K562 (cell line): ENCODE results near the gene PARD3. TPM values are rescaled to one million over a fixed set of nuclear protein-coding genes. Genes with fewer than 3 reads are reported as not detected.
A peak's percentile ranks its signal among the peaks of the same experiment; 100 is the strongest.

Source experiments
- ATAC-seq: fragments of 200-7000 bp; cut with Tn5 transposase; 3 replicates; pipeline ENCODE4 v1.9.1; 2020; ENCODE audit warnings: moderate library complexity
- BruUV-seq: library from RNA; stranded (reverse); fragments of 400-500 nt; replicated peaks from 2 replicates; lab custom pipeline; 2021; lab: Mats Ljungman, UMichigan
- CTCF ChIA-PET: fragments of 300-600 bp; formaldehyde crosslinking; extraction: SDS; loops from one replicate; lab custom pipeline; 2021; ENCODE audit warnings: low intra/inter-chr PET ratio; lab: Yijun Ruan, JAX
- POLR2A ChIA-PET: fragments of 300-600, 350-650 bp; sonication (Branson Sonifier 250); formaldehyde crosslinking; extraction: SDS; loops from one replicate; lab custom pipeline; 2021; ENCODE audit warnings: antibody characterized with exemption, inconsistent platforms; lab: Yijun Ruan, JAX
- DNase-seq, 4 experiments: peaks; one replicate each; pipeline versions ENCODE4 v3.0.0 to v3.0.0-alpha.2; 2011 to 2018; ENCODE audit warnings: low spot score in 3 of 4, mixed read lengths in 3 of 4; ENCODE audit errors: extremely low read depth in 1 of 4
- FAIRE-seq: peaks from 2 replicates; lab custom pipeline; 2011; peaks lifted over from hg19 to GRCh38; lab: Jason Lieb, UNC
- H2AFZ ChIP-seq: 2 replicates; pipeline ENCODE4 v1.6.0; 2011; ENCODE audit warnings: low read depth, low read length, control low read depth, inconsistent platforms
- H3K27ac ChIP-seq: fragments of 200-600 bp; 3 replicates; pipeline ENCODE4 v1.8.0; 2011; ENCODE audit warnings: low read depth, mild to moderate bottlenecking, control low read depth, inconsistent platforms, low read length, moderate library complexity, mixed read lengths; ENCODE audit errors: extremely low read depth
- H3K27me3 ChIP-seq, 2 experiments: fragments of 300-600 bp in 1 of 2; 2 replicates in 1 of 2; 3 replicates in 1 of 2; pipeline versions ENCODE4 v1.6.0 to v1.8.0; 2011; ENCODE audit warnings: inconsistent platforms in 2 of 2, low read length in 2 of 2, mild to moderate bottlenecking in 1 of 2, mixed read lengths in 1 of 2, moderate library complexity in 1 of 2; ENCODE audit not compliant: control insufficient read depth in 2 of 2, insufficient read depth in 2 of 2
- H3K36me3 ChIP-seq: fragments of 300-600 bp; 3 replicates; pipeline ENCODE4 v1.8.0; 2011; ENCODE audit warnings: mild to moderate bottlenecking, low read length, inconsistent platforms; ENCODE audit not compliant: control insufficient read depth, insufficient read depth
- H3K4me1 ChIP-seq, 2 experiments: fragments of 200-600 bp in 1 of 2; replicated peaks in 1 of 2; 2 replicates in 1 of 2; 3 replicates in 1 of 2; pipeline versions ENCODE4 v1.5.1 to v1.8.0; 2011; ENCODE audit warnings: inconsistent platforms in 2 of 2, low read length in 2 of 2, mild to moderate bottlenecking in 1 of 2, mixed read lengths in 1 of 2, moderate library complexity in 1 of 2; ENCODE audit not compliant: control insufficient read depth in 2 of 2, insufficient read depth in 2 of 2
- H3K4me2 ChIP-seq: 2 replicates; pipeline ENCODE4 v1.6.1; 2011; ENCODE audit warnings: low read length, control low read depth, inconsistent platforms, mixed read lengths; ENCODE audit not compliant: insufficient read depth
- H3K4me3 ChIP-seq: fragments of 200-600 bp; sonication (generic), shearing (Covaris generic); 2 replicates; pipeline ENCODE4 v1.5.1; 2016; ENCODE audit warnings: control low read depth, inconsistent platforms
- H3K79me2 ChIP-seq: fragments of 200-600 bp; 3 replicates; pipeline ENCODE4 v1.8.0; 2011; ENCODE audit warnings: low read length, inconsistent platforms; ENCODE audit not compliant: control insufficient read depth, insufficient read depth
- H3K9ac ChIP-seq, 2 experiments: 2 replicates each; pipeline versions ENCODE4 v1.6.0 to v1.6.1; 2011; ENCODE audit warnings: low read depth in 2 of 2, low read length in 2 of 2, control low read depth in 1 of 2, inconsistent platforms in 1 of 2, mild to moderate bottlenecking in 1 of 2, mixed read lengths in 1 of 2; ENCODE audit not compliant: insufficient read depth in 1 of 2
- H3K9me1 ChIP-seq: one replicate; pipeline ENCODE4 v1.6.0; 2011; ENCODE audit warnings: inconsistent platforms, mild to moderate bottlenecking, low read length, moderate library complexity; ENCODE audit not compliant: control insufficient read depth, insufficient read depth
- H3K9me3 ChIP-seq: replicated peaks from 2 replicates; pipeline ENCODE4 v1.5.1; 2011; ENCODE audit warnings: low read depth, low read length, inconsistent platforms; ENCODE audit not compliant: control insufficient read depth, insufficient read depth
- H4K20me1 ChIP-seq: replicated peaks from 2 replicates; pipeline ENCODE4 v1.6.1; 2011; ENCODE audit warnings: low read length, inconsistent platforms, mixed read lengths; ENCODE audit not compliant: control insufficient read depth, insufficient read depth
- BRD9 ChIP-seq: fragments of 450-650 bp; IDR thresholded peaks from 2 replicates; pipeline ENCODE4 v1.6.1; 2018; ENCODE audit warnings: low read depth; ENCODE audit not compliant: partially characterized antibody
- CBX8 ChIP-seq: fragments of 200-600 bp; sonication (generic); IDR thresholded peaks from 2 replicates; pipeline ENCODE4 v1.6.1; 2012; ENCODE audit warnings: borderline replicate concordance, mixed run types, low read depth, mild to moderate bottlenecking, moderate library complexity, mixed read lengths, low read length, control low read depth, inconsistent platforms; ENCODE audit not compliant: poor library complexity, severe bottlenecking; ENCODE audit errors: extremely low read depth
- SMAD1 ChIP-seq: fragments of 150-350 bp; IDR thresholded peaks from 2 replicates; pipeline ENCODE4 v1.6.1; 2014; ENCODE audit warnings: low read length, low read depth; ENCODE audit not compliant: partially characterized antibody
- TAF1 ChIP-seq: IDR thresholded peaks from 2 replicates; pipeline ENCODE4 v1.6.1; 2011; ENCODE audit warnings: mild to moderate bottlenecking, low read length, moderate library complexity; ENCODE audit not compliant: insufficient read depth, control insufficient read depth, severe bottlenecking; ENCODE audit errors: extremely low read depth
- ZNF586 ChIP-seq: fragments of 450-650 bp; formaldehyde crosslinking; conservative IDR thresholded peaks from 2 replicates; pipeline ENCODE4 v1.4.0; 2020; ENCODE audit warnings: mild to moderate bottlenecking, moderate library complexity
- WGBS: fragments of 100-300 bp; shearing (Covaris generic); methylation state at CpG from one replicate; pipeline ENCODE4 v1.1.6; 2016; ENCODE audit warnings: low coverage, mixed read lengths; ENCODE audit not compliant: insufficient coverage; ENCODE audit errors: missing lambda C conversion rate; 5-methylcytosine and 5-hydroxymethylcytosine counted together
- in situ Hi-C: fragments of 300-500 bp; cut with MboI; formaldehyde crosslinking; loops from 4 replicates; pipeline ENCODE4 v1.15.0; 2018; ENCODE audit warnings: inconsistent platforms, mixed read lengths
- intact Hi-C: fragments of 100-400 bp; cut with micrococcal nuclease; formaldehyde crosslinking; loops from 2 replicates; pipeline ENCODE4 v1.14.2; 2022
- polyA plus RNA-seq, 8 experiments: library from polyadenylated mRNA; depleted of rRNA in 4 of 8; stranded (reverse) in 5 of 8; unstranded in 3 of 8; fragments of >200 nt; fragmentation: Nextera tagmentation in 2 of 8; fragmentation: Illumina TruSeq in 1 of 8; extraction: Ambion mirVana in 2 of 8; extraction: Trizol in 1 of 8; gene quantifications; 2 replicates each; pipeline versions ENCODE4 v1.2.1 to v1.2.3, GENCODE V29; 2011 to 2014; ENCODE audit warnings: inconsistent platforms in 1 of 8, missing spikeins in 1 of 8
- total RNA-seq, 7 experiments: library from RNA; depleted of rRNA in 6 of 7; stranded (reverse); fragments of >200 nt in 6 of 7; fragmentation: Illumina TruSeq in 2 of 7; extraction: Trizol in 2 of 7; gene quantifications; 2 replicates each; pipeline versions ENCODE4 v1.2.1 to v1.2.3, GENCODE V29; 2011 to 2021; ENCODE audit warnings: low replicate concordance in 1 of 7

The PARD3 gene
- total and polyA plus RNA-seq, 9 of the 15 experiments (the other 6 are each of a cell fraction or from before 2014, with no cell fraction given): 2.7 to 11.7 (median 7.7) TPM

DNA sequence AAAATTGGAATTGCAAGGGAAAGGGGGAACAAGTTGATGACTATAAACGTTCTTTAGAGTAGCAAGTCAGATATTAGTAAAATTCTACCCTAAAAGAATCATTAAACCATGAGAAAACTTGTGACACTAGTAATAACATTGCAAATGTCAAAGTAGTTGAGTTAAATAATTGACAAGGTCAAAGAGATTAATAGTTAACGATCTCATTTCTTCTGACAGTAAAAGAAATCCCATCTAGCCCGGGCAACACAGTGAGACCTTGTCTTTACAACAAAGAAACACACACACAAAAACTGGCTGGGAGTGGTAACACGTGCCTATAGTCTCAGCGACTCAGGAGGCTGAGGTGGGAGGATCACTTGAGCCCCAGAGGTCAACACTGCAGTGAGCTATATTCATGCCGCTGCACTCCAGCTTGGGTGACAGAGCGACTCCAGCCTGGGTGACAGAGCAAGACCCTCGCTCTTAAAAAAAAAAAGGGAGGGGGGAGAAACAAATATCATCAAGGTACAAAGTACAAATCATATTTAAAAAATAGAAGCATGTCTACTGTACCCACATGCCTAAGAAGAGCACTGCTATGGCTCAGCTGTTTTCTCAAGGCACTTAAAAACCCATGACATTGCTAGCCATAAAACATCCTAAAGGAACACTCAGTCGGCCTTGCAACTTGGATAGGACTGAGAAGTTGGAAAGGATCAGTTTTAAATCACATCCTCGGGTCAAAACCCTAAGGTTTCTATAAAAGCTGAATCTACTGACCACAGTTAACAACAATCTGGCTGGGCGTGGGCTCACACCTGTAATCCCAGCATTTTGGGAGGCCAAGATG is 401.1 kb downstream of the PARD3 start:
- ATAC-seq: no peak
- intact Hi-C loops (no loop called here), in situ Hi-C loops (no loop called here)
- Histone ChIP-seq H3K9me3 (no peaks in the 10 kb centered on the region), H3K4me2 (no peak overlapping the region), H3K9me1 (no peaks in the 10 kb centered on the region), H3K27me3 (no peaks in the 10 kb centered on the region), H3K36me3 (no peaks in the 10 kb centered on the region), H3K4me1 (no peaks in the 10 kb centered on the region), H3K79me2 (no peaks in the 10 kb centered on the region), H3K4me3 (no peak overlapping the region), H2AFZ (no peak overlapping the region), H3K27ac (no peak overlapping the region), H3K9ac (no peak overlapping the region), H4K20me1 (no peaks in the 10 kb centered on the region)
- CTCF ChIA-PET: no interaction called here
- no peak for TF ChIP-seq TAF1
- no peak for TF ChIP-seq ZNF586 (CRISPR knock-in tag)
- TF ChIP-seq SMAD1: no peak
- no peak for TF ChIP-seq CBX8
- no peak for TF ChIP-seq BRD9
- peak; percentile 55 for FAIRE-seq
- WGBS: 6% methylated on average over 10 of the region's 11 CpGs
- no TSS peak for BruUV-seq
- POLR2A ChIA-PET: no interaction called here
- DNase-seq: no peak
